ENCODE results near the gene SETDB1.

Gene SETDB1

DNA sequence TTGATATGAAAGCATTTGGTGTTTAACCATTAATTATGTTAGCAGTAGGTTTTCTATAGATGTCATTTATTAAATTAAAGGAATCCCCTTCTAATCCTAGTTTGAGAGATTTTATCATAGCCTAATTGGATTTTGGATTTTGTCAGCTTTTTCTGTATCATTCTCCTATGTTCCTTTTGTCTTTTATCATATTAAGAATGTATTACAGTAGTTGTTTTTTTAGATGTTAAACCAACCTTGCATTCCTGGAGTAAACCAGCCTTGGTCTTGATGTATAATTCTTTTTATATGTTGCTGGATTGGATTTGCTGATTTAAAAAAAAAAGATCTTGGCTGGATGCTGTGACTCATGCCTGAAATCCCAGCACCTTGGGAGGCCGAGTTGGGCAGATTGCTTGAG lies 5.6 kb downstream of the SETDB1 start:
- no peak for DNase-seq (ENCODE audit: low spot score)

DNA sequence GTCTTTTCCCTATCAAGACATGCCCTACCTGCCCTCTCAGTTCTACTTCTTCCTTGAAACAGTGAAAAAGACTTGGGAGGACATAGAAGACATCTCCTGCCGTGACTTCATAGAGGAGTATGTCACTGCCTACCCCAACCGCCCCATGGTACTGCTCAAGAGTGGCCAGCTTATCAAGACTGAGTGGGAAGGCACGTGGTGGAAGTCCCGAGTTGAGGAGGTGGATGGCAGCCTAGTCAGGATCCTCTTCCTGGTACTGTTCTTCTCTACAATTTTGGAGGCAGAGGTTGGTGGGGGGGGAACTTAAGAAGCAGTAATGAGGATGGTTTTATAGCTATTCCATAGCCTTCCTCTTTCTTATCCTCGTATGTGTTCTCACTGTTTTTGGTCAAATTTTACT lies 18.7 kb downstream of the SETDB1 start:
- DNase-seq (ENCODE audit: low spot score), result no peak

DNA sequence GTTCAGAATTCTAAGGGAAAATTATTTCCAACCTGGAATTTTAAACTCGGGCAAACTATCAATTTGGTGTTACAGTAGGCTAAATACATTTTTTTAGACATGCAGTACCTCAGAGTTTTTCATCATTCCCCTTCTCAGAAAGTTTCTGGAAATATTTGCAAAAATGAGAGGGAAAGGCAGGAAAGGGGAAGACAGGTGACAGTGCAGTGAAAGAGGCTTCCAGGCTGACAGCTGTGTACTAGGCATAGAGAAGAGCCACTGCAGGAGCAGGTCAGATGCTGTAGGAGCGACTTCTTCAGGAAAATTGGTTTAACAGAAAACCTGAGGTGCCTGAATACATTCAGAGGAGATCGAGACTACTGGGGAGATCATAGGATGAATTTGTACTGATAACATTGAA lies 28.5 kb downstream of the SETDB1 start:
- DNase-seq (ENCODE audit: low spot score), result no peak

DNA sequence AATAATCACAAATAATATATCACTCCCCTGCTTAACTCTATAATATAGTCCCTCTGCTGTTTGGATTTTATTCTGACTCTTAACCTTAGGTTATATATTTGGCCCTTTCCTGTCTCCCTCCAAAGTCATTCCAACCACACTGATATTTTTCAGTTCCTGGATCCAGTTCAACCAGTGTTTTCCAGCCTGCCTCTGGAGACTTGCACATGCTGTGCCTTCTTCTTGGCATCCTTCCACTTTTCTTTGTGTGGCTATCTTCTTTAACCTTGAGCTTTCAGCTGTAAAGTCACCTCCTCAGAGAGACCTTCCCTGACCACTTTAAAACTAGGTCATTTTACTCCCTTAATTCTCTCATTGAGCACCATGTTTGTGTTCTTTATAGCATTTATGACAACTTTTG lies 29.1 kb downstream of the SETDB1 start:
- DNase-seq (ENCODE audit: low spot score), result no peak

DNA sequence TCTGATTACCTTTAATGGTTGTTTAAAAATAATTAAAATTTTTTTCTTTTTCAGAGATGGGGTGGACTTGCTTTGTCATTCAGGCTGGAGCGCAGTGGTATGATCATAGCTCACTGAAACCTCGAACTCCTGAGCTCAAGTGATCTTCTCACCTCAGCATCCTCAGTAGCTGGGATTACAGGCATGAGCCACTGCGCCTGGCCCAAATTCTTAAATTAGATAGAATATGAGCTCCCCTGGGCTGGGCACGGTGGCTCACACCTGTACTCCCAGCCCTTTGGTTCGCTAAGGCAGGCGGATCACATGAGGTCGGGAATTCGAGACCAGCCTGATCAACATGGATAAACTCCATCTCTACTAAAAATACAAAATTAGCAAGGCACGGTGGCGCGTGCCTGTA lies 31.5 kb downstream of the SETDB1 start:
- DNase-seq (ENCODE audit: low spot score), result no peak

DNA sequence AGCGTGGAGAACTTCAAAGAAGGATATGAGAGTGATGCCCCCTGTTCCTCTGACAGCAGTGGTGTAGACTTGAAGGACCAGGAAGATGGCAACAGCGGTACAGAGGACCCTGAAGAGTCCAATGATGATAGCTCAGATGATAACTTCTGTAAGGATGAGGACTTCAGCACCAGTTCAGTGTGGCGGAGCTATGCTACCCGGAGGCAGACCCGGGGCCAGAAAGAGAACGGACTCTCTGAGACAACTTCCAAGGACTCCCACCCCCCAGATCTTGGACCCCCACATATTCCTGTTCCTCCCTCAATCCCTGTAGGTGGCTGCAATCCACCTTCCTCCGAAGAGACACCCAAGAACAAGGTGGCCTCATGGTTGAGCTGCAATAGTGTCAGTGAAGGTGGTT lies 34.5 kb downstream of the SETDB1 start:
- DNase-seq (ENCODE audit: low spot score), result no peak

DNA sequence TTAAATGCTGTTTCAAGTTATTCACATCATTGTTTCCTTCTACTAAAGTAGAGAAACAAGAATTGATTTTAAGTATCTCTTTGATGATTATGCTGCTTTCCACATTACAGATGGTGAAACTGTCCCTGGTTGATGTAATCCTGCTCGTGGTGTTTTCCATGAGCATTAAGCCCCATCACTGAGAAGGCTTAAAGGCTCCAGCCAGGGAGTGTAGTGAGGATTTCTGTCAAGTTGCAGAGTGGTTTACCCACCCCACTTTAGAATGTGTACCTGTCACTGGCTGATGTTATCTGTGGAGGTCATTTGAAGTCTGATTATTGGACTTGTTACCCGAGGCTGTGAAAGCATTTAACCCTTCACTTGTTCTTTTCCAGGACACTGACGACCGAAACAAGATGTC lies 35.6 kb downstream of the SETDB1 start:
- DNase-seq (ENCODE audit: low spot score), result no peak

DNA sequence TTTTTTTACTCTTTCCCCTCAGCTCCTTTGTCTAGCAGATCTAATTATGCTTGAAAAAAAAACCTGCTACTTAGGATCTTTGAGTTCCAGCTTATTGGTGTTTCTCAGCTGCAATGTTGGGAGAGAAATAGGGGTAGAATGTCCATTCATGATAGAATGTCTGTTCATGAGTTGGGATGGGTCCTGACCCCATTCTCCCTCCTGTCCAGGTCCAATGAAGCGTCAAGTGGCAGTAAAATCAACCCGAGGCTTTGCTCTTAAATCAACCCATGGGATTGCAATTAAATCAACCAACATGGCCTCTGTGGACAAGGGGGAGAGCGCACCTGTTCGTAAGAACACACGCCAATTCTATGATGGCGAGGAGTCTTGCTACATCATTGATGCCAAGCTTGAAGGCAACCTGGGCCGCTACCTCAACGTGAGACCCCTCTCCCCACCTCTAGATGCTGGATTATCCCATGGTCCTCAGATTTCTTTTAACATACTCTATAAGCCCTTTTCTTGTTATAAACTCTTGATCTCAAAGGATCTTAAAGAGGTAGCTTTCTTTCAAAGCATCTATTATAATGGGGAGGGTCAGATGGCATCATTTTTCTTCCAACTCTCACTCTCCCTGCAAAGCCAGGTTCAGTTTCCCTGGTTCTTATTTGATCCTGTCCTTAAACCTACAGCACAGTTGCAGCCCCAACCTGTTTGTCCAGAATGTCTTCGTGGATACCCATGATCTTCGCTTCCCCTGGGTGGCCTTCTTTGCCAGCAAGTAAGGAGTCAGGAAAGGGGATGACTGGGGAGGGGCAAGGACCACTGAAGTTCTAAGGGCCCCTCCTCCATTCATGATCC lies 37.4 kb downstream of the SETDB1 start:
- no peak for DNase-seq (ENCODE audit: low spot score)

DNA sequence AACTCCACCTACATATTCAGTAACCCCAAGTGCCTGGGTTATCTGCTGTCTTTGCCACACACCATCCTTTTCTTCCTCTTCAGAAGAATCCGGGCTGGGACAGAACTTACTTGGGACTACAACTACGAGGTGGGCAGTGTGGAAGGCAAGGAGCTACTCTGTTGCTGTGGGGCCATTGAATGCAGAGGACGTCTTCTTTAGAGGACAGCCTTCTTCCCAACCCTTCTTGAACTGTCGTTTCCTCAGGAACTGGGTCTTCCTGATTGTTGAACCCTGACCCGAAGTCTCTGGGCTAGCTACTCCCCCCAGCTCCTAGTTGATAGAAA lies 38.0 kb downstream of the SETDB1 start:
- DNase-seq (ENCODE audit: low spot score), result no peak

DNA sequence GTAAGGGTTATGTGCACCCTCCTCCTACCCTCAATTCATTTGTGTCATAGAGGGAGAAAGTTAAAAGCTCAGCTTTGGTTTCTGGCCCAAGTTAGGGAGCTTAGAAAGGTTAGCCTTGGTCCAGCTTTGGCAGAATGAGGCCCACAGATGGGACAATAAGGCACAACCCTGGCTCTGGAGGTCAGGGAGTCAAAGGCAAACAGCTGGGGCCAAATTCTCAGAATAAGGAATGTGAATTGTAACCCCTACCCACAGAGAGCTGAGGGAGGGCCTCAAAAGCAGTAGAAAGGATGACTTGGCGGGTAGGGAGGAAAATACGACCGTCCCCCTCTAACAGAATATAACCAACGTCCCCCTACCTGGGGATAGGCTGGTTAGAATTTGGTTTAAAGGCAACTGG lies 39.4 kb downstream of the SETDB1 start:
- no peak for DNase-seq (ENCODE audit: low spot score)

DNA sequence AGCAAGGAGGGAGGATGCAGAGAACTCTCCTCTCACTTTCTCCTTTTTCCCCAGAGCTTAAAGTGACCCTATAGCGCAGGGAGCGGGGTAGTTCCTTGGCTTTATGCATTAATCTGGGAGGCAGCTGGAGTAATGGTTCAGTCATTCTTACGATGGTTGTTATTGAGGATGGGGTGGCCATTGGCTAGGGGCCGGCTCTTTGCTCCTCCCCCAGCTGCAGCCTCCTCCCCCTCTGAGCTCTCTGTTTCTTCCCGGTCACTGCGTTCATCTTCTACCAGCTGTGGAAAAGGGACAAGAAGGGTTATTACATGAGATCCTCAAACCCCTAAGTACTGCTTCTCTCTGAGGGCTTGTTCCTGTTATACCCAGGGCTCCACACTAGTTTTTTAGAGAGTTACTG lies 39.8 kb downstream of the SETDB1 start:
- DNase-seq (ENCODE audit: low spot score), result no peak

DNA sequence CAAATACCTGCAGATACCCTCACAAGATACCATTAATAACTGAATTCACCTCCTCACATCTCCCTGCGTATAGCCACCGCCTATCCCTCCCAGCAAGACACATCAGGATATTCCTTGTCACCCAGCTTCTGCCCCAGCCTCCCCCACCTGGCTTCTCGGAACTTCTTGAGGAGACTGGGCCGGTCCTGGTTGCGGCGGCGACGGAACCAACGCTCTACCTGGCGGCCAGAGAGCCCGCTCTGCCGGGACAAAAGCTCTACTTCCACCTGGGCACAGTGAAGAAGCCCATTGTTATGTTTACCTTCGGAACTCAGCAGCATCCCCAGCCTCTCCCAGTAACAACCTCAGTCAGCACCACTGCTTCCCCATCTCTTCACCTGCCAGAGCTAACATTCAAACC lies 41.8 kb downstream of the SETDB1 start:
- DNase-seq (ENCODE audit: low spot score), result no peak

DNA sequence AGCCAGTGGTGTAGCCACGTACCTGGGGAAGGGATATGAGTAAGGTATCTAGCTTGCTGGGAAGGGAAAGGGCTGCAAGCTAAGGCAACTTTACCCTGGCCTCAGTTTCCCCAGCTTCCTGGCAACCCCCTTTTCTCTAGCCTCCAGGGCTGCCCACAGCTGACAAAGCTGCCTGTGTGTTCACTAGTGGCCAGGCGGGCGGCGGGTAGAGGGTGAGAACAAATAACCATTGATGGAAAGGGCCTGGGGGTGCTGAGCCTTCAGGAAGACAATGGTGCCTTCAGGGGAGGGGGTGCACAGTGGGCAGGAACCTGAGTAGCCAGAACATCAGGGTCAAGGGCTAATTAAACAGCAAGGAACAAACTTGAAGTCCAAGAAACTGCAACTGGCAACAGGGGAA lies 42.3 kb downstream of the SETDB1 start:
- no peak for DNase-seq (ENCODE audit: low spot score)

DNA sequence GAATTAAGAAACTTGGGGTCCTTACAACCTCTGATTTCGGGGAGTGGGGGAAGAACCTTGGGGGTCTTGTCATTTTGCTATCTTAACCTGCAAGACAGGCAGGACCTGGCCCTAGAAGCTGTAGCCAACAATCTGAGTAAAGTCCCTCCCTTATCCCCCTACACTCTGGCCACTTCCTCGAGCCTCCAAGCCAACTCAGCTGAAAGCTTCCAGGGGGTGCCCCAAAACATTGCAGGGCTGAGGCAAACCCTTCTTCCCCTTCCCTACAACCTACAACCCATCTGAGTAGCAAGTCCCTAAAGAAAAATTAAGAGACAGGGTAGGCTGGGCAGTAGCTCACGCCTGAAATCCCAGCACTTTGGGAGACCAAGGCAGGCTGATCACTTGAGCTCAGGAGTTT lies 43.5 kb downstream of the SETDB1 start:
- no peak for DNase-seq (ENCODE audit: low spot score)

DNA sequence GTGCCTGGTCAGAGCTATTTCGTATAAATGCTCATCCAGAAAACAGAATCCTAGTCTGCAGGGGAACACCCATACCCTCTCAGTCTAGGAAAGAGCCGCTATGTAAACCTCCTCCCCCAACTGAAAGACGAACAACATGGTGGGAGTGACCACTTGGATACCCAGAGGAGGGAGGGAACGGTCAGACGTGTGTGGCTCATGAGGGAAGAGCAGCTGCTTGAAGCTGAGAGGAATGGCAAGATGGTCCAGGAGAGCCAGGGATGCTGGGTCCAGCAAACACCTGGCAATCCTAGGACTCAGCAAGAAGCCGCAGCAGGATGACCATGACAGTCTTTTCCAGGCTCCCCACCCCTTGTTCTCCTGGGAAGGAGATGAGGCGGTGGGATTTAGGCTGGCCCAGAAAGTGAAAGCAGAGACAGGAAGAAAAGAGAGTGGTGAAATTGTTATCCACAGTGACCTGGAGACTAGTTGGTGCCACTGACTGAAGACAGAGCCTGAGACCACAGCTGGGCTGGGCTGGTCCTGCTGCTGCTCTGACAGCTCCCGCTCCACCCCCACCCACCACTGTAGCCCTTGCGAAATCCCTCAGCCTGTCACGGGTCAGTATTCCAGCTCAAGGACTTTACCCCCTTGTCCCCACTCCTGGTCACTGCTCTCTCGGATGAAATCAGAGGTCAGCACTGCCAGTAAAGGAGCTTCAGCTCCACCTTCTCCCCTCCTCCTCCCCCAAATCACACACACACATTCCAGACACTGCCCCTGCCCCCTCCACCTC lies 44.8 kb downstream of the SETDB1 start:
- DNase-seq (ENCODE audit: low spot score), result no peak

DNA sequence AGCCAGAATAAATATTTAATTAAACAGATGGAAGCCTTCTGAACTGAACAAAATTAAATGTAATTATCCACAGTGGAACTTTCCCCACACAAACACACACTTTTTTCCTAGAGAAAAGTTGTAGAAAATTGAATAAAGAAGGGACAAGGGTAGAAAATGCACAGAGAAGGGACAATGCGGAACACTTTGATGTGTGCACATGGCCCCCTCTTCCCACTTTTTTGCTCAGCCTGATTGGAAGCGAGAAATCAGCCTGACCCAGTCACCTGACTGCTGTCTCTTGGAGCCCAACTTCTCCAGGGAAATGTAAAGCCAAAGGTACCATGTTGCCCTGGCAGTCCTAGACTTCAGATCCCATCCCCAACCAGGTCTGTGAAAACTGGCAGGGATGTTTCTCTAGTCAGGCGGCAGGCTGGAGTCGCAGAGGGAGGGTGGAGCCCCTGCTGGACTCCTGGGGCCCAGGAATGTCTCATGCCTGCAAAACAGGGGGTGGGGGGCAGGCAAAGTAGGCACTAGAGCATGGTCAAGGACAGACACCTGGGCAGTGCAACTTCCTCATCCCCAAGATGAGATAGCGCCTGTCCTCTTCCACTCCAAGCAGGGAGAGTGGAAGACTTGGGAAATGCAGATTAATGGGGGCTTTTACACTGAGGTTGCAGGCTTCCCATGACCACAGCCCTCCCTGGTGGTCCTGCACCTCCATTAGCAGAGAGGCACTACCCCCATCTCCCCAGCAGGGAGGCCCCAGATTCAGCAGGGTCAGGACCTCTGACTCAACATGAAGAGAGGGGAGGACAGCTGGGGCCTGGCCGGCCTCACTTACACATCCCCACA lies 45.6 kb downstream of the SETDB1 start:
- no peak for DNase-seq (ENCODE audit: low spot score)

DNA sequence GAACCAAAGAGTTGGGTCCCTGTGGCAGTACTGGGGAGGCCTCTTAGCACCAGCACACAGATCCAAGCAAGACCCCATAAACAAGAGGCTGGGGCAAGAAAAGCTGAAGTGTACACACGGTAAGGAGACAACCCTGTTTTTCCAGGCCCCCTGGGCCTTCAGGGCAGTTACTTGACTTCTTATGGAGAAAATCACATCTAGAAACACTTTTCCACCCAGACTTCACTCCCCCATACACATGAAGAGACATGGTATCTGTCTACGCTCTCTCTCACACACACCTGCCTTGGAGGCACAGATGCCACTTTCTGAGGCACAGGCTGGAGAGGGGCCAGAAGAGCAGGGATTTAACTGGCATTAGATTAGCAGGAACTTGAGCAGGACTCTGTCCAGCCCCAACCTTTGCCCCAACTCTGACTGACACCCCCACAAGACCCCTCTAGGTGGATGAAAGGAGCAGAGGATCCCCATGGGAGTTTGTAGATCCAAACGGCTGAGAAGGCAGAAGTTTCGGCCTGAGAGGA lies 46.3 kb downstream of the SETDB1 start:
- DNase-seq (ENCODE audit: low spot score), result no peak

DNA sequence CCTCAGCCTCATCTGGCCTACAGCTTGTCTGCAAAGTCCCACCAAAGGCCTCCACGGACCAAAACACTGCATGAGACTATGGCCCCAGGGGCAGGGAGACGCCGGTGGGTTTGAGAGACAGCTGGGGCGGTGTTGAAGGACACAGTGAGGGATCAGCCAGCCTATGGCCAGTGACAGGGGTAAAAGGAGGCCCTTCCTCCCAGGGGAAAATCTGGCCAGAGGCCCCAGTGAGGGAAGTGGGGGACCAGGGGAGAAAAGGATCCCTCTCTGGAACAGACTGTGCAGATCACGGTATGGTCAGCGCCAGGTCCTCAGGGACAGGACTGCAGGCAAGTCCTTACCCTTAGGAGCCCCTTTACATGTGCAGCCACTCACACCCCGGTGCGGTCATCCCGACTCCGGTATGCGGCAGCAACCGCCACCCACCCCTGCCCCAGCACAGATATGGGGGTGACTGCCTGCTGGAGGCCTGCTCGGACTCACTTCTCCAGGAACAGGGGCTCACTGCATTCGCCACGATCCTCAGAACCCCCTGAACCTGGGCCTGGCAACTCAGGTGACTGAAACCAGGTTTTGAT lies 47.2 kb downstream of the SETDB1 start:
- DNase-seq (ENCODE audit: low spot score), result no peak

DNA sequence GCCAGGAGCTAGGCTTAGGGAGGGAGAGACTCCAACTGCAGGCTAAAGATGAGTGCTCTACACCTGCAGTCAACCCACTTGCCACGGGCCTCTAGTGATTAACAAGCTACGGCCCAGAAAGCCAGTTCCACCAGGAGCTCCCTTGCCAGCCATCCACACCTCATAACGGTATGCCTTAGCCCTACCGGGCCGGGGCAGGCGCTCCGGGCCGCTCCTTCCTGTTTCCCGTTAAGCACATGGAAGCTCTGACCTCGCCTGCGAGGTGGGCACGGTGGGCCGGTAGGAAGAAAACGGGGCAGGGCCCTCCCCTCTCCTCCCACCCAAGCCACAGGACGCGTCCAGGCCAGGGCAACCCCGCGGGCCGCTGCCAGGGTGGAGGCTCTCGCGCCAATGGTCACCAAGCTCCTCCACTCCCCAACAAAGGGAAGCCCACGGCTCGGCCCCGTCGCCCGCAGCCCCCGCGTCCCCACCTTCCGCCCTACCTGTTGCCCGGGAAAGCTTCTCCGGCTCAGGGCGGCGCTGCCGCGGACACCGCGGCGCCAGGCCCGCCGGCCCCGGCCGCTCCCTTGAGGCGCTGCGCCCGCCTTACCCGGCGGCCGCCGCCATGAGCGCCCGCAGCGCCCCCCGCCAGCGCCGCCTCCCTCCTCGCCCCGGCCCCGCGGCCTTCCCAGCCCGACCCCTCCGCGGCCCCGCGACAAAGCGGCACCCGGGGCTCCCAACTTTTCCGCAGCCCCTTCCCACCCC lies 47.8 kb downstream of the SETDB1 start:
- DNase-seq (ENCODE audit: low spot score), result no peak

DNA sequence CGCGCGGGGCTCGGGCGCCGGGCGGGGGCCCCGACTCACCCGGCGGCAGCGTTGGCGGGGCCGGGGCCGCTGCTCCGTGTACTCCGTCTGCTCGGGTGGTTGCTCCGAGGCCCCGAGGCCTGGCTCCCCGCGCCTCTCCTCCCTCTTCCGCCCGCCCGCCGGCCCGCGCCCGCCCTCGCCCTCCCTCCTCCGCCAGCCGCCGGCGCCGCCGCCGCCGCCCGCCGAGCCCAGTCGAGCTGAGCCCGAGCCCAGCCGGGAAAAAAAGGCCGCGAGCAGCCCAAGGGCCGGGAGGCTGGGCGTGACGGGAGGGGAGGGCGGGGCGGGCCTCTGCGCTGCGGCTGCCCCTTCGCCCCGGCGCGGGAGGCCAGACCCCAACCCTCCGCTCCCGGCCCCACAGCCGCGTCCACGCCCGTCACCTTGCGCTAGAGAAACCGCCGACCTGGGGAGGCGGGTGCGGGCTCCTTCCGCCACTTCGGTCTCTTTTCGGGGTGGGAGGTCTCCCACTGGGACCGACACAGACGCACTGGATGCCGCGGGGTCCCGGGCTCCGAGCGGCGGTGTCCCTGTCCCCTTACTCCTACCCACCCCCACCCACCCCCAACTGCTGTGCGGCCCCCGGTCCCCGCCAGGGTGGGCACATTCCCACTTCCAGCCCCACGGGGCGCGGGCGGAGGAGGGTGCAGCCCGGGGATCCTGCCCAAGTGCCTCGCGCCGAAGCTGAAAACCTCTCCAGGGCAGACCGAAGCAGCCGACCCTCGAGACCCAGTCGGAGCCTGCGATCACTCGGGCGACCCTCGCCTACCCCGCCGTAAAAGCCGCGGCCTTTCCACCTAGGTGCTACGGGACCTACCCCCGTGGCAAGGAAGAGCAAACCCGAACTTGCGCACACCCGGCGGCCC lies 48.7 kb downstream of the SETDB1 start, which contains the start of gene CERS2:
Gene CERS2, minus strand, starts transcription at position 256 of the 899 bp plus-strand sequence. CDS start 5,745 bp downstream, outside the sequence.
- DNase-seq (ENCODE audit: low spot score), result peak; percentile 67

Measured in kidney capillary endothelial cell (primary cell).